CD14-positive monocyte (primary cell): ENCODE measurements around the gene OR52E5. TPM values are rescaled to one million over a fixed set of nuclear protein-coding genes. Genes with fewer than 3 reads are reported as not detected.

Experiments
- DNase-seq, 3 donors: peaks; one replicate each; pipeline ENCODE4 v3.0.0-alpha.2; 2011 to 2022
- H2AFZ ChIP-seq: 2 replicates; pipeline ENCODE4 v1.6.0; 2012; ENCODE audit warnings: mild to moderate bottlenecking, low read depth, low read length, inconsistent platforms; ENCODE audit not compliant: insufficient read depth, poor library complexity, severe bottlenecking
- H3K27ac ChIP-seq, 2 donors: 1 replicate in 1 of 2; 2 replicates in 1 of 2; pipeline ENCODE4 v1.5.1; 2012 to 2013; ENCODE audit warnings: low read length in 2 of 2, control low read depth in 1 of 2, inconsistent platforms in 1 of 2, low read depth in 1 of 2, mild to moderate bottlenecking in 1 of 2
- H3K27me3 ChIP-seq, 2 donors: one replicate each; pipeline versions ENCODE4 v1.6.0 to v1.6.1; 2011 to 2013; ENCODE audit warnings: low read length in 2 of 2; ENCODE audit not compliant: control insufficient read depth in 2 of 2, insufficient read depth in 2 of 2
- H3K36me3 ChIP-seq, 2 donors: replicated peaks in 1 of 2; 1 replicate in 1 of 2; 2 replicates in 1 of 2; pipeline versions ENCODE4 v1.5.1 to v1.6.1; 2012 to 2013; ENCODE audit warnings: low read length in 2 of 2, control low read depth in 1 of 2, inconsistent platforms in 1 of 2, mild to moderate bottlenecking in 1 of 2; ENCODE audit not compliant: insufficient read depth in 2 of 2, control insufficient read depth in 1 of 2
- H3K4me1 ChIP-seq, 2 donors: 1 replicate in 1 of 2; 2 replicates in 1 of 2; pipeline versions ENCODE4 v1.5.1 to v1.6.1; 2012 to 2013; ENCODE audit warnings: low read length in 2 of 2, control low read depth in 1 of 2, inconsistent platforms in 1 of 2, mild to moderate bottlenecking in 1 of 2, moderate library complexity in 1 of 2; ENCODE audit not compliant: insufficient read depth in 2 of 2, control insufficient read depth in 1 of 2
- H3K4me2 ChIP-seq: replicated peaks from 2 replicates; pipeline ENCODE3; 2012; ENCODE audit warnings: low read length, moderate library complexity, mild to moderate bottlenecking; ENCODE audit not compliant: poor library complexity, severe bottlenecking; ENCODE audit errors: extremely low read depth
- H3K4me3 ChIP-seq, 3 experiments: fragments of 200-600 bp in 1 of 3; sonication (generic) in 1 of 3; replicated peaks in 1 of 3; 1 replicate in 2 of 3; 2 replicates in 1 of 3; pipeline ENCODE4 v1.5.1; 2011 to 2013; ENCODE audit warnings: low read length in 3 of 3, mild to moderate bottlenecking in 3 of 3, control low read depth in 2 of 3, low read depth in 2 of 3, inconsistent platforms in 1 of 3, moderate library complexity in 1 of 3
- H3K79me2 ChIP-seq: 2 replicates; pipeline ENCODE4 v1.6.0; 2012; ENCODE audit warnings: mild to moderate bottlenecking, control low read depth, inconsistent platforms, low read length, moderate library complexity; ENCODE audit not compliant: insufficient read depth
- H3K9ac ChIP-seq: 2 replicates; pipeline ENCODE4 v1.6.0; 2017; ENCODE audit warnings: low read length, mild to moderate bottlenecking; ENCODE audit not compliant: insufficient read depth, poor library complexity, severe bottlenecking
- H3K9me3 ChIP-seq, 2 donors: replicated peaks in 1 of 2; 1 replicate in 1 of 2; 2 replicates in 1 of 2; pipeline versions ENCODE4 v1.5.1 to v1.6.1; 2012 to 2013; ENCODE audit warnings: low read length in 2 of 2, control low read depth in 1 of 2; ENCODE audit not compliant: control insufficient read depth in 1 of 2, insufficient read depth in 1 of 2
- H4K20me1 ChIP-seq: 2 replicates; pipeline ENCODE4 v1.6.0; 2012; ENCODE audit warnings: mild to moderate bottlenecking, low read length, control low read depth, moderate library complexity; ENCODE audit not compliant: insufficient read depth
- H3K27ac Mint-ChIP-seq, 7 donors: one replicate each; pipeline ENCODE4 v1.8.0; 2020; ENCODE audit warnings: mild to moderate bottlenecking in 7 of 7, mixed read lengths in 7 of 7, moderate library complexity in 6 of 7, inconsistent platforms in 2 of 7
- H3K27me3 Mint-ChIP-seq, 3 donors: one replicate each; pipeline ENCODE4 v1.8.0; 2021 to 2022; ENCODE audit warnings: low read depth in 3 of 3, mild to moderate bottlenecking in 3 of 3, mixed read lengths in 3 of 3, moderate library complexity in 3 of 3, inconsistent platforms in 1 of 3
- H3K36me3 Mint-ChIP-seq, 2 donors: one replicate each; pipeline ENCODE4 v1.8.0; 2020; ENCODE audit warnings: mixed read lengths in 2 of 2, inconsistent platforms in 1 of 2, mild to moderate bottlenecking in 1 of 2
- H3K4me1 Mint-ChIP-seq: one replicate; pipeline ENCODE4 v1.8.0; 2020; ENCODE audit warnings: mild to moderate bottlenecking, mixed read lengths
- H3K4me3 Mint-ChIP-seq, 2 donors: one replicate each; pipeline ENCODE4 v1.8.0; 2020; ENCODE audit warnings: mild to moderate bottlenecking in 2 of 2, mixed read lengths in 2 of 2, moderate library complexity in 1 of 2
- H3K9me3 Mint-ChIP-seq, 7 donors: one replicate each; pipeline ENCODE4 v1.8.0; 2020 to 2022; ENCODE audit warnings: mixed read lengths in 7 of 7, mild to moderate bottlenecking in 6 of 7, moderate library complexity in 6 of 7, inconsistent platforms in 2 of 7
- WGBS: methylation state at CpG from one replicate; pipeline ENCODE4 v1.1.5; 2013; ENCODE audit warnings: missing lambda C conversion rate; ENCODE audit not compliant: insufficient coverage; 5-methylcytosine and 5-hydroxymethylcytosine counted together
- intact Hi-C, 2 donors: fragments of 100-400 bp; cut with micrococcal nuclease; formaldehyde crosslinking; loops; one replicate each; pipeline versions ENCODE4 v1.15.0 to v1.15.1; 2023
- polyA plus RNA-seq, 3 donors: library from polyadenylated mRNA; depleted of rRNA in 1 of 3; unstranded in 2 of 3; stranded (reverse) in 1 of 3; fragments of 300-500 nt in 2 of 3; fragments of >200 nt in 1 of 3; fragmentation: Illumina TruSeq in 2 of 3; gene quantifications; 1 replicate in 2 of 3; 2 replicates in 1 of 3; pipeline ENCODE4 v1.2.3, GENCODE V29; 2012 to 2021
- TF ChIP-seq, protein P1 (sequence below): fragments of 200-600 bp; IDR thresholded peaks from one replicate; pipeline ENCODE4 v1.8.0; 2022; ENCODE audit warnings: antibody characterized with exemption, mild to moderate bottlenecking

Gene OR52E5
- polyA plus RNA-seq, 3 donors = not detected

- H3K27ac ChIP-seq = no peak overlapping the region
- no peak for DNase-seq
- no peaks in the 10 kb centered on the region for H3K9me3 ChIP-seq
- H3K4me1 ChIP-seq = no peaks in the 10 kb centered on the region
- no peaks in the 10 kb centered on the region for H4K20me1 ChIP-seq
- H3K4me2 ChIP-seq = no peak overlapping the region
- intact Hi-C loops = no loop called here
- TF ChIP-seq, protein P1, sequence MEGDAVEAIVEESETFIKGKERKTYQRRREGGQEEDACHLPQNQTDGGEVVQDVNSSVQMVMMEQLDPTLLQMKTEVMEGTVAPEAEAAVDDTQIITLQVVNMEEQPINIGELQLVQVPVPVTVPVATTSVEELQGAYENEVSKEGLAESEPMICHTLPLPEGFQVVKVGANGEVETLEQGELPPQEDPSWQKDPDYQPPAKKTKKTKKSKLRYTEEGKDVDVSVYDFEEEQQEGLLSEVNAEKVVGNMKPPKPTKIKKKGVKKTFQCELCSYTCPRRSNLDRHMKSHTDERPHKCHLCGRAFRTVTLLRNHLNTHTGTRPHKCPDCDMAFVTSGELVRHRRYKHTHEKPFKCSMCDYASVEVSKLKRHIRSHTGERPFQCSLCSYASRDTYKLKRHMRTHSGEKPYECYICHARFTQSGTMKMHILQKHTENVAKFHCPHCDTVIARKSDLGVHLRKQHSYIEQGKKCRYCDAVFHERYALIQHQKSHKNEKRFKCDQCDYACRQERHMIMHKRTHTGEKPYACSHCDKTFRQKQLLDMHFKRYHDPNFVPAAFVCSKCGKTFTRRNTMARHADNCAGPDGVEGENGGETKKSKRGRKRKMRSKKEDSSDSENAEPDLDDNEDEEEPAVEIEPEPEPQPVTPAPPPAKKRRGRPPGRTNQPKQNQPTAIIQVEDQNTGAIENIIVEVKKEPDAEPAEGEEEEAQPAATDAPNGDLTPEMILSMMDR = no peak
- no peak overlapping the region for H2AFZ ChIP-seq
- no peaks in the 10 kb centered on the region for H3K27me3 ChIP-seq
- Mint-ChIP-seq H3K36me3 (no peaks in the 10 kb centered on the region), H3K9me3 (peaks cover 0 to 2% (median 0%) of the 10 kb centered on the region in 7 donors), H3K27me3 (peaks cover 1 to 3% (median 2%) of the 10 kb centered on the region in 3 donors), H3K4me3 (no peak overlapping the region), H3K4me1 (no peaks in the 10 kb centered on the region), H3K27ac (no peak overlapping the region)
- H3K79me2 ChIP-seq = no peaks in the 10 kb centered on the region
- H3K36me3 ChIP-seq = no peaks in the 10 kb centered on the region
- H3K9ac ChIP-seq = no peak overlapping the region
- H3K4me3 ChIP-seq = no peak overlapping the region
These were observed 11.3 kb upstream of the OR52E5 start for GRCh38 chr11:5881756-5882155.

GRCh38 chr11:5887172-5887571 lies 5.8 kb upstream of the OR52E5 start:
- H3K4me1 ChIP-seq = no peaks in the 10 kb centered on the region
- Mint-ChIP-seq H3K27me3 (peaks cover 0 to 1% (median 0%) of the 10 kb centered on the region in 3 donors), H3K36me3 (no peaks in the 10 kb centered on the region), H3K9me3 (peaks cover 0 to 2% (median 0%) of the 10 kb centered on the region in 7 donors), H3K4me3 (no peak overlapping the region), H3K27ac (no peak overlapping the region), H3K4me1 (no peaks in the 10 kb centered on the region)
- DNase-seq = no peak
- no peaks in the 10 kb centered on the region for H3K9me3 ChIP-seq
- TF ChIP-seq, protein P1 = no peak
- H3K4me2 ChIP-seq = no peak overlapping the region
- no peak overlapping the region for H3K27ac ChIP-seq
- no peak overlapping the region for H3K9ac ChIP-seq
- no peak overlapping the region for H2AFZ ChIP-seq
- H3K36me3 ChIP-seq = no peaks in the 10 kb centered on the region
- no peak overlapping the region for H3K4me3 ChIP-seq
- H3K27me3 ChIP-seq = no peaks in the 10 kb centered on the region
- no peaks in the 10 kb centered on the region for H4K20me1 ChIP-seq
- WGBS = 80% methylated on average over 1 of the region's 3 CpGs
- no peaks in the 10 kb centered on the region for H3K79me2 ChIP-seq
- intact Hi-C loops = no loop called here
